VCaP (cell line): ENCODE data around the gene CTNNBL1.

Source experiments
- H3K27ac ChIP-seq: fragments of 450-650 bp; 2 replicates; pipeline ENCODE4 v1.5.1; 2017
- TF ChIP-seq, protein P1 (sequence below): fragments of 450-650 bp; conservative IDR thresholded peaks from 2 replicates; pipeline ENCODE4 v1.5.1; 2017; ENCODE audit warnings: mild to moderate bottlenecking, moderate library complexity

The CTNNBL1 gene

GRCh38 chr20:37726971-37727956 lies 33.4 kb downstream of the CTNNBL1 start:
- TF ChIP-seq, protein P1, sequence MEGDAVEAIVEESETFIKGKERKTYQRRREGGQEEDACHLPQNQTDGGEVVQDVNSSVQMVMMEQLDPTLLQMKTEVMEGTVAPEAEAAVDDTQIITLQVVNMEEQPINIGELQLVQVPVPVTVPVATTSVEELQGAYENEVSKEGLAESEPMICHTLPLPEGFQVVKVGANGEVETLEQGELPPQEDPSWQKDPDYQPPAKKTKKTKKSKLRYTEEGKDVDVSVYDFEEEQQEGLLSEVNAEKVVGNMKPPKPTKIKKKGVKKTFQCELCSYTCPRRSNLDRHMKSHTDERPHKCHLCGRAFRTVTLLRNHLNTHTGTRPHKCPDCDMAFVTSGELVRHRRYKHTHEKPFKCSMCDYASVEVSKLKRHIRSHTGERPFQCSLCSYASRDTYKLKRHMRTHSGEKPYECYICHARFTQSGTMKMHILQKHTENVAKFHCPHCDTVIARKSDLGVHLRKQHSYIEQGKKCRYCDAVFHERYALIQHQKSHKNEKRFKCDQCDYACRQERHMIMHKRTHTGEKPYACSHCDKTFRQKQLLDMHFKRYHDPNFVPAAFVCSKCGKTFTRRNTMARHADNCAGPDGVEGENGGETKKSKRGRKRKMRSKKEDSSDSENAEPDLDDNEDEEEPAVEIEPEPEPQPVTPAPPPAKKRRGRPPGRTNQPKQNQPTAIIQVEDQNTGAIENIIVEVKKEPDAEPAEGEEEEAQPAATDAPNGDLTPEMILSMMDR, result no peak
- peak overlapping the region; percentile 84; the same call in 1 of the 2 replicates for H3K27ac ChIP-seq

GRCh38 chr20:37727957-37728634 lies 34.3 kb downstream of the CTNNBL1 start:
- H3K27ac ChIP-seq, result peak overlapping the region; percentile 84
- TF ChIP-seq, protein P1, result no peak

DNA sequence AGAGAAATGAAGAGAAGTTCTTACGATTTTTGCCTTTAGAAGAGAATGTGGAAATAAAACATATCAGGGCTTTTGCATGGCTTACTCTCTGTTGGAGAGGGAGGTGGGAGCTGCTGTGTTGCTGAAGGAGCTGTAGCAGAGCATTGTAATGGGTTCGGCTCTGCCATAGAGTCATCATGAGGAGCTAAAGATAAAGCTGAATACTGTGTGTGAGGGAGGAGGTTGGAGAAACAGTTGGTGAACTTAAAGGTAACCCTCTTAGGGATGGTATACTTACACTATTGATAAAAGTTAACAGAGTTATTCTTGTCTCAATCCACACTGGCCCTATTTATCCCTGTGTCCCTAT lies 34.8 kb downstream of the CTNNBL1 start:
- H3K27ac ChIP-seq, result peak overlapping the region; percentile 84
- TF ChIP-seq, protein P1, result no peak

GRCh38 chr20:37729452-37729851 lies 35.6 kb downstream of the CTNNBL1 start:
- H3K27ac ChIP-seq, result peak overlapping the region; percentile 84
- TF ChIP-seq, protein P1, result no peak

DNA sequence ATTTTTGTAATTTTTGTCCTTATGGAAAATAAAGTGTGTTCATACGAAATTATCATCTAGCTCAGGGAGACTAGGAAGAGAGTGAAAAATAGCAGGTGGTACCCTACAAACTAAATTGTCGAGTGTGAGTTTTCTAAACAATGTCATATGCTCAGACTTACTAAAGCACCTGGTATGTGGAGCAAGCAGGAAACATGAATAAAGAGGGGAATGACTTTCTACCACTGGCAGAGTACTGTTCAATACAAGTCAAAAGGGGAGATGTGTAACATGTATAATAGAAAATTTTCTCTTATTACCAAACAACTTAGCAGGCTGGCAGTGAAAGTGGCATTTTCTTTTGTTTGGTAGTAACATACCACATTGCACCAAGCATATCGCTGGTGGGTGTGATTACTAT lies 36.1 kb downstream of the CTNNBL1 start:
- TF ChIP-seq, protein P1, result no peak
- peak overlapping the region; percentile 84 for H3K27ac ChIP-seq

- TF ChIP-seq, protein P1, result no peak
- H3K27ac ChIP-seq, result peak overlapping the region; percentile 78
Observed at GRCh38 chr20:37733416-37733815, 39.6 kb downstream of the CTNNBL1 start.

DNA sequence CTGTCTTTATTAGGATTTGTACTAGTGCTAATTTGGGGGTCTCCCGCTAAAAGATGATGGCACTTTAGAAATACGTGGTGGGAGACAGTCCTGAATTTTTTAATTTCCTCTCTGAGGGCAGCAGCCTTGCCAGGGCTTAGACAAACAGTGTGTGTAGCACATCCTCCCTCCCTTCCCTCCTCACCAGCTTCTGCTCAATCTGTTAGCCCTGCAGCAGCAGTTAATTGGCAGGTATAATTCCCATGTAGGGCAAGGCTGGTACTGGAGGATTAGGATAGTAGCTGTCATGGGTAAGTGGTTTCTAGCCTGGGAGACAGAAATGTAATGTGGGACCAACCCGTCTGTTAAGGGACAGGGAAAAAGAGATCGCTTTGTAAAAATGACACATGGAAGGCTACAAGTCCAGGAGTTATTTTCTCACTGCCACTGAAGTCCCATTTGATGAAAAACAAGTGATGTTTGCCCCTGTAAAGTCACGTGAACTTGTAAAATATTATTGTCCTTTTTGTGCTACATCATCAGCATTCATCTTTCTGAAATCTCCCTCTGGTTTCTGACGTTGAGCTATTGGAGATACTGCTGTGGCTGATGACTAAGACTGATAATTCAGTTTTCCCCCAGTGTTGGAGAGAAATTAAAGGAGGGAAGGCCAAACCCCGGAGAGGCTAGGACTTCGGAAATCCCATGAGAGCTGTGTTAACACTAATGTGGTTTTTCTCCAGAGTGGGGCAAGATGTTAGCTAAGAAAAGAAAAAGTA lies 40.6 kb downstream of the CTNNBL1 start:
- TF ChIP-seq, protein P1, result no peak
- H3K27ac ChIP-seq, result peak overlapping the region; percentile 78
